ENCODE results near the gene LIPT1. TPM values are rescaled to one million over a fixed set of nuclear protein-coding genes. Genes with fewer than 3 reads are reported as not detected.
A peak's percentile ranks its signal among the peaks of the same experiment; 100 is the strongest.
"Not testable (repeated sequence)": the region's sequence is repeated elsewhere in the genome, so short reads cannot be mapped to it uniquely, and the experiment has no call there.

The LIPT1 gene
- total RNA-seq, 1 experiment from 2014 or later = 10.4 TPM

- no TSS peak for BruUV-seq (replicated peaks)
- CTCF ChIA-PET = interaction anchor here (0.7 kb wide), 1 partner anchor 1005 kb away, joined by 5 read pairs; no protein-coding TSS in a partner anchor
These were observed 42.1 kb upstream of the LIPT1 start for GRCh38 chr2:99112617-99113016.

GRCh38 chr2:99127981-99128380, 26.8 kb upstream of the LIPT1 start:
- TF ChIP-seq CTCF (IDR thresholded peaks at IDR 0.05; ENCODE audit: unreplicated experiment) = no peak
- no peak for DNase-seq
- Mint-ChIP-seq H3K36me3 (ENCODE audit: insufficient read depth, unreplicated experiment) (peaks cover 8% of the 10 kb centered on the region), H3K9me3 (ENCODE audit: low read depth, unreplicated experiment) (peaks cover 25% of the 10 kb centered on the region), H3K27me3 (ENCODE audit: unreplicated experiment) (no peaks in the 10 kb centered on the region), H3K4me1 (ENCODE audit: low read depth, unreplicated experiment) (no peaks in the 10 kb centered on the region), H3K4me3 (ENCODE audit: low read depth, unreplicated experiment) (no peak overlapping the region), H3K27ac (ENCODE audit: unreplicated experiment) (no peak overlapping the region)
- CTCF ChIA-PET = no interaction called here
- intact Hi-C loops (cut with micrococcal nuclease; ENCODE audit: unreplicated experiment) = no loop called here
- BruUV-seq (replicated peaks) = no TSS peak

More at GRCh38 chr2:99112617-99113016, 42.1 kb upstream of the LIPT1 start:
- Mint-ChIP-seq H3K36me3 (ENCODE audit: insufficient read depth, unreplicated experiment) (no peaks in the 10 kb centered on the region), H3K4me3 (ENCODE audit: low read depth, unreplicated experiment) (no peak overlapping the region), H3K27ac (ENCODE audit: unreplicated experiment) (no peak overlapping the region), H3K4me1 (ENCODE audit: low read depth, unreplicated experiment) (no peaks in the 10 kb centered on the region), H3K9me3 (ENCODE audit: low read depth, unreplicated experiment) (no peaks in the 10 kb centered on the region), H3K27me3 (ENCODE audit: unreplicated experiment) (no peaks in the 10 kb centered on the region)
- intact Hi-C loops (cut with micrococcal nuclease; ENCODE audit: unreplicated experiment) = no loop called here
- TF ChIP-seq CTCF (IDR thresholded peaks at IDR 0.05; ENCODE audit: unreplicated experiment) = no peak
- DNase-seq = no peak

DNA sequence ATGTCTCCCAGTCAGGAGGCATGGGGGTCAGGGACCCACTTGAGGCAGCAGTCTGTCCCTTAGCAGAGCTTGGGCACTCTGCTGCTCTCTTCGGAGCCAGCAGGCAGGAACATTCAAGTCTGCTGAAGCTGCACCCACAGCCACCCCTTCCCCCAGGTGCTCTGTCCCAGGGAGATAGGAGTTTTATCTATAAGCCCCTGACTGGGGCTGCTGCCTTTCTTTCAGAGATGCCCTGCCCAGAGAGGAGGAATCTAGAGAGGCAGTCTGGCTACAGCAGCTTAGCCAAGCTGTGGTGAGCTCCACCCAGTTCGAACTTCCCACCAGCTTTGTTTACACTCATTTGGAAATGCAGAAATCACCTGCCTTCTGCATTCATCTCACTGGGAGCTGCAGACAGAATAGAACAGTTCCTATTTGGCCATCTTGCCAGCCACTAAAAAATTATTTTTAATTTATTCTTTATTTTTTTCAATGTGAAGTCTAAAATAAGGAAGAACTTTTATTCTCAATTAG, 19.7 kb upstream of the LIPT1 start:
- BruUV-seq (replicated peaks); H3K27ac Mint-ChIP-seq (ENCODE audit: unreplicated experiment); H3K27me3 Mint-ChIP-seq (ENCODE audit: unreplicated experiment); intact Hi-C loops (cut with micrococcal nuclease; ENCODE audit: unreplicated experiment); H3K36me3 Mint-ChIP-seq (ENCODE audit: insufficient read depth, unreplicated experiment); H3K4me3 Mint-ChIP-seq (ENCODE audit: low read depth, unreplicated experiment); CTCF ChIA-PET; H3K4me1 Mint-ChIP-seq (ENCODE audit: low read depth, unreplicated experiment); DNase-seq: not testable (repeated sequence)
- H3K9me3 Mint-ChIP-seq (ENCODE audit: low read depth, unreplicated experiment) = peaks cover 31% of the 10 kb centered on the region

DNA sequence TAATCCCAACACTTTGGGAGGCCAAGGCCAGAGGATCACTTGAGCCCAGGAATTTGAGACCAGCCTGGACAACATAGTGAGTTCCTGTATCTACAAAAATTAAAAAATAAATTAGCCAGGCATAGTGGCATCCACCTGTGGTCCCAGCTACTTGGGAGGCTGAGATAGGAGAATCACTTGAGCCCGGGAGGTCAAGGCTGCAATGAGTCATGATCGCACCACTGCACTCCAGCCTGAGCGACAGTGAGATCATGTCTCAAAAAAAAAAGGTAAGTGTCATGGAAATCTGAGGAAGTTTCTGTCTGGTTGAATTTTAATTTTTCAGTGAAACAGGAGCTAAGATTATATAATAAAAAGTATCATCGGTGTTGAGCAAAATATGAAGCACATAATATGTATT, 15.8 kb upstream of the LIPT1 start:
- H3K36me3 Mint-ChIP-seq (ENCODE audit: insufficient read depth, unreplicated experiment) = peaks cover 29% of the 10 kb centered on the region
- H3K9me3 Mint-ChIP-seq (ENCODE audit: low read depth, unreplicated experiment) = peaks cover 20% of the 10 kb centered on the region
- CTCF ChIA-PET = no interaction called here
- no peaks in the 10 kb centered on the region for H3K27me3 Mint-ChIP-seq (ENCODE audit: unreplicated experiment)
- no TSS peak for BruUV-seq (replicated peaks)
- H3K4me3 Mint-ChIP-seq (ENCODE audit: low read depth, unreplicated experiment) = no peak overlapping the region
- no peaks in the 10 kb centered on the region for H3K4me1 Mint-ChIP-seq (ENCODE audit: low read depth, unreplicated experiment)
- H3K27ac Mint-ChIP-seq (ENCODE audit: unreplicated experiment) = no peak overlapping the region
- TF ChIP-seq CTCF (IDR thresholded peaks at IDR 0.05; ENCODE audit: unreplicated experiment) = no peak
- intact Hi-C loops (cut with micrococcal nuclease; ENCODE audit: unreplicated experiment) = no loop called here
- no peak for DNase-seq

DNA sequence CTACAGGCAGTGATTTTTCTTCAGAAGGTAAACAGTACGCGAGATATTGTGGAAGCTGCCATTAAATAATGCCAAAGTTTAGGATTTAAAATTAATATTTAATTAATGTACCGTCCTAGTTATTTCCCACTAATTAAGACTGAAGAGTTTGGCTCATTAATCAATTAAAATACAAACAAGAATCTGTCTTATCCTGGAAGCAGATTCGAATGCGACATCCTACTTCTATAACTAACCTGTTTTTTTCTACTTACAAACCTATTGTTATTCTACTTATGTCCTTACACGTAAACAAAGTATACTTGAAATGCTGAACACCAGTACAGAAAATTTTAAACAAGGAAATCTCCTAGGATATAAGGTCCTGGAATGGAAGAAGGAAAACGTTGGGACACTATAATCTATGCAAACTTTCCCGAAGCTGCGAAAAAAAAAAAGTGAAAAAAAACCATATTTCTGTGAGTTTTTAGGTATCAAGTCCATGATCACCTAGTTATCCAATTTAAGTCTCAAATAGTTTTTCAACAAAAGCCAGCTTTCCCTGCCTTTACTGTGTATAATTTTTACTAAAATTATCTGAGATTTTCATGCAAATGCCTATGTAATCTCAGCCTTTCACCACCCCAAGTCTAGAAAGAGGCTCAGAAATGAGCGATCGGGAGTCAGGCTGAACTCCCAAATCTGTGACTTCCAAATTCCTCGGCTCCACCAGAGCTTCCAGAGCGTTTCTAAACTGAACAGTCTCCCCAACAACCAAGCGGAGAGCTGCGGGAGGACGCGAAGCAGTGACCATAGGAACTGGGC, 14.5 kb upstream of the LIPT1 start:
- intact Hi-C loops (cut with micrococcal nuclease; ENCODE audit: unreplicated experiment) = no loop called here
- BruUV-seq (replicated peaks) = TSS peak; percentile 44
- no peak for DNase-seq
- TF ChIP-seq CTCF (IDR thresholded peaks at IDR 0.05; ENCODE audit: unreplicated experiment) = no peak
- H3K4me3 Mint-ChIP-seq (ENCODE audit: low read depth, unreplicated experiment) = peak overlapping the region; percentile 95
- H3K9me3 Mint-ChIP-seq (ENCODE audit: low read depth, unreplicated experiment) = peaks cover 16% of the 10 kb centered on the region
- no peaks in the 10 kb centered on the region for H3K27me3 Mint-ChIP-seq (ENCODE audit: unreplicated experiment)
- peaks cover 29% of the 10 kb centered on the region for H3K36me3 Mint-ChIP-seq (ENCODE audit: insufficient read depth, unreplicated experiment)
- no peaks in the 10 kb centered on the region for H3K4me1 Mint-ChIP-seq (ENCODE audit: low read depth, unreplicated experiment)
- H3K27ac Mint-ChIP-seq (ENCODE audit: unreplicated experiment) = peak overlapping the region; percentile 97
- CTCF ChIA-PET = interaction anchor here (0.7 to 1.7 kb wide), 5 partner anchors 15 to 780 kb away, joined by 3 to 6 read pairs (median 4); partner anchors contain the start of genes EIF5B, LIPT1 and TSGA10
